Upper lobe of left lung (tissue), 6 donors: Measurements from ENCODE around the gene PRKCA. TPM values are rescaled to one million over a fixed set of nuclear protein-coding genes. Genes with fewer than 3 reads are reported as not detected.
A peak's percentile ranks its signal among the peaks of the same experiment; 100 is the strongest.
"Not testable (repeated sequence)": the region's sequence is repeated elsewhere in the genome, so short reads cannot be mapped to it uniquely, and the experiment has no call there.

ENCODE experiments used
- ATAC-seq, 2 donors: fragments of 200-7000 bp; cut with Tn5 transposase; one replicate each; pipeline ENCODE4 v1.9.1; 2022; ENCODE audit warnings: mild to moderate bottlenecking in 2 of 2, moderate library complexity in 2 of 2; ENCODE audit not compliant: low FRiP score in 2 of 2
- DNase-seq, 2 donors: peaks; one replicate each; pipeline ENCODE4 v3.0.0-alpha.2; 2019 to 2020
- H3K27ac ChIP-seq, 4 donors: fragments of 200-600 bp; sonication (generic); one replicate each; pipeline ENCODE4 v1.5.1; 2016 to 2019
- H3K27me3 ChIP-seq, 4 donors: fragments of 200-600 bp; sonication (generic); one replicate each; pipeline ENCODE4 v1.5.1; 2017 to 2019
- H3K36me3 ChIP-seq, 4 donors: fragments of 200-600 bp; sonication (generic); one replicate each; pipeline ENCODE4 v1.5.1; 2016 to 2019
- H3K4me1 ChIP-seq, 4 donors: fragments of 200-600 bp; sonication (generic); one replicate each; pipeline ENCODE4 v1.5.1; 2018 to 2019
- H3K4me3 ChIP-seq, 4 donors: fragments of 200-600 bp; sonication (generic); one replicate each; pipeline ENCODE4 v1.5.1; 2017 to 2019; ENCODE audit warnings: mild to moderate bottlenecking in 2 of 4, moderate library complexity in 1 of 4
- H3K9me3 ChIP-seq, 4 donors: fragments of 200-600 bp; sonication (generic); one replicate each; pipeline ENCODE4 v1.5.1; 2018 to 2019
- CTCF ChIP-seq, 6 experiments: fragments of 450-650 bp in 4 of 6; fragments of 200-600 bp in 2 of 6; sonication (generic) in 2 of 6; IDR thresholded peaks; one replicate each; pipeline ENCODE4 v1.5.1; 2016 to 2019; ENCODE audit warnings: antibody characterized with exemption in 6 of 6
- EP300 ChIP-seq, 4 donors: sonication (generic); formaldehyde crosslinking; IDR thresholded peaks; one replicate each; pipeline ENCODE4 v1.5.1; 2017; ENCODE audit warnings: antibody characterized with exemption in 4 of 4, control low read depth in 2 of 4
- POLR2A ChIP-seq, 4 donors: fragments of 450-650 bp; IDR thresholded peaks; one replicate each; pipeline ENCODE4 v1.5.1; 2016 to 2017; ENCODE audit warnings: antibody characterized with exemption in 4 of 4, mild to moderate bottlenecking in 2 of 4
- POLR2AphosphoS5 ChIP-seq, 2 donors: sonication (generic); formaldehyde crosslinking; IDR thresholded peaks; one replicate each; pipeline ENCODE4 v1.5.1; 2017; ENCODE audit warnings: antibody characterized with exemption in 2 of 2
- WGBS, 2 donors: methylation state at CpG; one replicate each; pipeline ENCODE4 v1.1.5; 2017 to 2018; 5-methylcytosine and 5-hydroxymethylcytosine counted together
- total RNA-seq, 6 donors: library from RNA; depleted of rRNA in 4 of 6; stranded (reverse); fragments of >200 nt in 4 of 6; gene quantifications; one replicate each; pipeline versions ENCODE4 v1.1.0 to v1.2.1, GENCODE V29; 2016 to 2021
- donor health status: DM: no; HTN: no; CAD: no; lungs with moderate emphysema.
- donor health status: DM: no; HTN: yes; CAD: no; lungs with severe emphysema.

Gene PRKCA
- total RNA-seq, 6 donors from 2014 or later: 10.9 to 29.3 (median 18.0) TPM

GRCh38 chr17:66712453-66712852, 410.0 kb downstream of the PRKCA start:
- H3K9me3 ChIP-seq: no peaks in the 10 kb centered on the region
- H3K27ac ChIP-seq: peak overlapping the region; percentile 45 to 79 (median 60)
- no peaks in the 10 kb centered on the region for H3K27me3 ChIP-seq
- WGBS, 2 donors: 61 to 63% methylated on average over 3 of the region's 3 CpGs
- no peak for TF ChIP-seq POLR2A (IDR thresholded peaks at IDR 0.05)
- no peak for TF ChIP-seq EP300 (IDR thresholded peaks at IDR 0.05)
- no peak for TF ChIP-seq POLR2AphosphoS5 (IDR thresholded peaks at IDR 0.05)
- TF ChIP-seq CTCF (IDR thresholded peaks at IDR 0.05): no peak
- DNase-seq (no peak), ATAC-seq (no peak)
- no peaks in the 10 kb centered on the region for H3K36me3 ChIP-seq
- H3K4me1 ChIP-seq: peaks cover 0 to 20% (median 6%) of the 10 kb centered on the region in 4 donors
- H3K4me3 ChIP-seq: no peak overlapping the region

- ATAC-seq, H3K9me3 ChIP-seq, H3K4me3 ChIP-seq, H3K27me3 ChIP-seq, DNase-seq, H3K36me3 ChIP-seq: not testable (repeated sequence)
- Histone ChIP-seq H3K27ac (peak overlapping the region in 2 of 4 donors; percentile 35 to 64), H3K4me1 (peaks cover 0 to 24% (median 6%) of the 10 kb centered on the region in 4 donors)
- WGBS, 2 donors: 93 to 94% methylated on average over 13 of the region's 13 CpGs
Observed at GRCh38 chr17:66713021-66713532, 410.7 kb downstream of the PRKCA start.

GRCh38 chr17:66713533-66714042, 411.2 kb downstream of the PRKCA start:
- 70 to 80% methylated on average over 6 of the region's 6 CpGs for WGBS, 2 donors
- DNase-seq (peak in 1 of 2 donors; percentile 36), ATAC-seq (no peak)
- Histone ChIP-seq H3K27ac (peak overlapping the region in 2 of 4 donors; percentile 46 to 64), H3K36me3 (no peaks in the 10 kb centered on the region), H3K9me3 (no peaks in the 10 kb centered on the region), H3K4me3 (no peak overlapping the region), H3K27me3 (no peaks in the 10 kb centered on the region), H3K4me1 (peaks cover 0 to 24% (median 6%) of the 10 kb centered on the region in 4 donors)
- TF ChIP-seq POLR2A (IDR thresholded peaks at IDR 0.05): no peak
- TF ChIP-seq EP300 (IDR thresholded peaks at IDR 0.05): no peak
- TF ChIP-seq CTCF (IDR thresholded peaks at IDR 0.05): no peak
- TF ChIP-seq POLR2AphosphoS5 (IDR thresholded peaks at IDR 0.05): no peak

- Histone ChIP-seq H3K4me1 (peaks cover 0 to 24% (median 6%) of the 10 kb centered on the region in 4 donors), H3K9me3 (no peaks in the 10 kb centered on the region), H3K27me3 (no peaks in the 10 kb centered on the region), H3K27ac (peak overlapping the region in 2 of 4 donors; percentile 46 to 64), H3K36me3 (no peaks in the 10 kb centered on the region), H3K4me3 (no peak overlapping the region)
- DNase-seq (no peak), ATAC-seq (no peak)
- TF ChIP-seq POLR2AphosphoS5 (IDR thresholded peaks at IDR 0.05) (no peak), EP300 (IDR thresholded peaks at IDR 0.05) (no peak), CTCF (IDR thresholded peaks at IDR 0.05) (no peak), POLR2A (IDR thresholded peaks at IDR 0.05) (no peak)
- 77 to 85% methylated on average over 12 to 17 of the region's 17 CpGs for WGBS, 2 donors
Observed at GRCh38 chr17:66714046-66715023, 411.9 kb downstream of the PRKCA start.

GRCh38 chr17:66715076-66715675, 412.8 kb downstream of the PRKCA start:
- no peaks in the 10 kb centered on the region for H3K27me3 ChIP-seq
- H3K4me3 ChIP-seq: no peak overlapping the region
- WGBS, 2 donors: 56 to 64% methylated on average over 11 of the region's 11 CpGs
- H3K36me3 ChIP-seq: no peaks in the 10 kb centered on the region
- ATAC-seq: no peak
- no peaks in the 10 kb centered on the region for H3K9me3 ChIP-seq
- peaks cover 0 to 24% (median 6%) of the 10 kb centered on the region in 4 donors for H3K4me1 ChIP-seq
- no peak for DNase-seq
- no peak for TF ChIP-seq POLR2AphosphoS5 (IDR thresholded peaks at IDR 0.05)
- no peak for TF ChIP-seq EP300 (IDR thresholded peaks at IDR 0.05)
- TF ChIP-seq POLR2A (IDR thresholded peaks at IDR 0.05): no peak
- no peak for TF ChIP-seq CTCF (IDR thresholded peaks at IDR 0.05)
- H3K27ac ChIP-seq: no peak overlapping the region
